Adipocyte (in vitro differentiated cells): ENCODE results near the gene IRGC.
A peak's percentile ranks its signal among the peaks of the same experiment; 100 is the strongest.
"Not testable (repeated sequence)": the region's sequence is repeated elsewhere in the genome, so short reads cannot be mapped to it uniquely, and the experiment has no call there.

Experiments
- DNase-seq: peaks from one replicate; pipeline ENCODE4 v3.0.0-alpha.2; 2015; ENCODE audit warnings: low read depth
- H3K27me3 ChIP-seq: replicated peaks from 2 replicates; pipeline ENCODE4 v1.7.0; 2013; ENCODE audit warnings: mild to moderate bottlenecking, low read length, moderate library complexity; ENCODE audit not compliant: control insufficient read depth, insufficient read depth
- H3K36me3 ChIP-seq: 2 replicates; pipeline ENCODE4 v1.7.0; 2013; ENCODE audit warnings: low read length, mild to moderate bottlenecking, moderate library complexity; ENCODE audit not compliant: control insufficient read depth, insufficient read depth, severe bottlenecking
- H3K4me1 ChIP-seq: 2 replicates; pipeline ENCODE4 v1.7.0; 2013; ENCODE audit warnings: mild to moderate bottlenecking, low read length, moderate library complexity; ENCODE audit not compliant: control insufficient read depth, insufficient read depth
- H3K4me3 ChIP-seq: 2 replicates; pipeline ENCODE4 v1.7.0; 2013; ENCODE audit warnings: mild to moderate bottlenecking, low read length, moderate library complexity
- H3K9ac ChIP-seq: 2 replicates; pipeline ENCODE4 v1.7.0; 2013; ENCODE audit warnings: mild to moderate bottlenecking, low read length, moderate library complexity
- H3K9me3 ChIP-seq: 2 replicates; pipeline ENCODE4 v1.7.0; 2013; ENCODE audit warnings: mild to moderate bottlenecking, low read length, moderate library complexity; ENCODE audit not compliant: control insufficient read depth

Gene IRGC

DNA sequence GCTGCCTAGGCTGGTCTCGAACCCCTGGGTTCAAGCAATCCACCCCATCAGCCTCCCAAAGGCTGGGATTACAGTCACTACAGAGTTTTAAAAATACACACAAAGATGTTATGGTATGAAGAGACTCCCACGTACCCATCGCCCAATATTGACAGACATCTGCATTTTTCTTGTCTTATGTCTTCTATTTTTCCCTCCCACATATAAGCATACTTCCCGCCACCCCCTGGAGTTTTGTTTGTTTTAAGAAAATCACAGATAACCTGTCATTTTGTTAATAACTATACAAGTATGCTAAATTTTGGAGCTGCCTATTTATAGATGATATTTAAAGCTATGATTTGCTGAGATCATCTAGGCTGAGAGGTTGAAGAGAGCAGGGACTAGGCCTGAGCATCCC lies 45.1 kb downstream of the IRGC start:
- no peaks in the 10 kb centered on the region for H3K36me3 ChIP-seq
- no peak overlapping the region for H3K4me3 ChIP-seq
- no peak for DNase-seq
- H3K9ac ChIP-seq, result no peak overlapping the region
- peaks cover 62% of the 10 kb centered on the region for H3K4me1 ChIP-seq
- H3K9me3 ChIP-seq, result no peaks in the 10 kb centered on the region
- H3K27me3 ChIP-seq, result no peaks in the 10 kb centered on the region

GRCh38 chr19:43762814-43763213 lies 46.9 kb downstream of the IRGC start:
- no peak for DNase-seq
- Histone ChIP-seq H3K36me3 (no peaks in the 10 kb centered on the region), H3K9me3 (no peaks in the 10 kb centered on the region), H3K27me3 (no peaks in the 10 kb centered on the region), H3K4me1 (peaks cover 44% of the 10 kb centered on the region), H3K9ac (no peak overlapping the region), H3K4me3 (no peak overlapping the region)

GRCh38 chr19:43763473-43763939 lies 47.6 kb downstream of the IRGC start:
- peak; percentile 35 for DNase-seq
- Histone ChIP-seq H3K4me3 (peak overlapping the region; percentile 8), H3K4me1 (peaks cover 45% of the 10 kb centered on the region), H3K9me3 (no peaks in the 10 kb centered on the region), H3K36me3 (no peaks in the 10 kb centered on the region), H3K27me3 (no peaks in the 10 kb centered on the region), H3K9ac (peak overlapping the region; percentile 37)

GRCh38 chr19:43764684-43765083 lies 48.8 kb downstream of the IRGC start:
- Histone ChIP-seq H3K9ac (peak overlapping the region; percentile 19), H3K4me1 (peaks cover 43% of the 10 kb centered on the region)
- H3K27me3 ChIP-seq, H3K36me3 ChIP-seq, H3K4me3 ChIP-seq, DNase-seq, H3K9me3 ChIP-seq: not testable (repeated sequence)

GRCh38 chr19:43765109-43765876 lies 49.4 kb downstream of the IRGC start:
- Histone ChIP-seq H3K4me3 (no peak overlapping the region), H3K4me1 (peaks cover 42% of the 10 kb centered on the region), H3K36me3 (no peaks in the 10 kb centered on the region), H3K9ac (peak overlapping the region; percentile 58), H3K27me3 (no peaks in the 10 kb centered on the region), H3K9me3 (no peaks in the 10 kb centered on the region)
- peak; percentile 92 for DNase-seq

- DNase-seq, result no peak
- Histone ChIP-seq H3K27me3 (no peaks in the 10 kb centered on the region), H3K4me3 (no peak overlapping the region)
Measured at GRCh38 chr19:43766755-43767043, 50.8 kb downstream of the IRGC start.

DNA sequence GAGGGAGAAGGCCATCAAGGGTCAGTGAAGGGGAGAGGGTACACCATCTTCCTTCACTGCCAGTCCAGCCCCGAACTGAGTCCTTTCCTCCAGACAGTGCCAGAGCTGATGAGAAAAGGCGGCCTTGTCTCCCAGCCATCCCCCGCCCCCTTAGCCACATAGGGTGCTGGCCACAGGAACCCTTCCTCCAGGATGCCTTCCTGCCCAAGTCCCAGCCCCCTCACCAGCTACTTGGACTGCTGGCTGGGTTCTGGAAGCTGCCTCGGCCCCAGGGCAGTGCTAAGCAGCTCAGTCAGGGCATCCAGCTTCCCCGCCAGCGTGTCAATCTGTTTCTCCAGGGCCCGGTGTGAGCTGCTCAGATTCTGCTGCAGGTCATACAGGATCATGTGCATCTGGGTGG lies 51.4 kb downstream of the IRGC start:
- H3K36me3 ChIP-seq, result no peaks in the 10 kb centered on the region
- H3K9me3 ChIP-seq, result no peaks in the 10 kb centered on the region
- peaks cover 42% of the 10 kb centered on the region for H3K4me1 ChIP-seq
- H3K4me3 ChIP-seq, result no peak overlapping the region
- no peak overlapping the region for H3K9ac ChIP-seq
- no peak for DNase-seq
- H3K27me3 ChIP-seq, result no peaks in the 10 kb centered on the region

More at GRCh38 chr19:43766755-43767043, 50.8 kb downstream of the IRGC start:
- Histone ChIP-seq H3K4me1 (peaks cover 42% of the 10 kb centered on the region), H3K9ac (no peak overlapping the region), H3K9me3 (no peaks in the 10 kb centered on the region), H3K36me3 (no peaks in the 10 kb centered on the region)

GRCh38 chr19:43767818-43768217 lies 51.9 kb downstream of the IRGC start:
- H3K36me3 ChIP-seq, result no peaks in the 10 kb centered on the region
- H3K4me1 ChIP-seq, result peaks cover 41% of the 10 kb centered on the region
- no peaks in the 10 kb centered on the region for H3K9me3 ChIP-seq
- H3K27me3 ChIP-seq, result no peaks in the 10 kb centered on the region
- DNase-seq, result no peak
- no peak overlapping the region for H3K4me3 ChIP-seq
- no peak overlapping the region for H3K9ac ChIP-seq

- DNase-seq, result no peak
- Histone ChIP-seq H3K9me3 (no peaks in the 10 kb centered on the region), H3K36me3 (no peaks in the 10 kb centered on the region)
Measured at GRCh38 chr19:43768273-43769050, 52.6 kb downstream of the IRGC start.

GRCh38 chr19:43769256-43769655 lies 53.4 kb downstream of the IRGC start:
- Histone ChIP-seq H3K9ac (no peak overlapping the region), H3K36me3 (no peaks in the 10 kb centered on the region), H3K9me3 (no peaks in the 10 kb centered on the region), H3K4me1 (peaks cover 28% of the 10 kb centered on the region), H3K27me3 (no peaks in the 10 kb centered on the region), H3K4me3 (no peak overlapping the region)
- DNase-seq, result no peak

More at GRCh38 chr19:43768273-43769050, 52.6 kb downstream of the IRGC start:
- H3K4me3 ChIP-seq, result no peak overlapping the region
- peaks cover 35% of the 10 kb centered on the region for H3K4me1 ChIP-seq
- no peak overlapping the region for H3K9ac ChIP-seq
- H3K27me3 ChIP-seq, result no peaks in the 10 kb centered on the region
